ENCODE measurements around the gene CLDN1.

The CLDN1 gene

DNA sequence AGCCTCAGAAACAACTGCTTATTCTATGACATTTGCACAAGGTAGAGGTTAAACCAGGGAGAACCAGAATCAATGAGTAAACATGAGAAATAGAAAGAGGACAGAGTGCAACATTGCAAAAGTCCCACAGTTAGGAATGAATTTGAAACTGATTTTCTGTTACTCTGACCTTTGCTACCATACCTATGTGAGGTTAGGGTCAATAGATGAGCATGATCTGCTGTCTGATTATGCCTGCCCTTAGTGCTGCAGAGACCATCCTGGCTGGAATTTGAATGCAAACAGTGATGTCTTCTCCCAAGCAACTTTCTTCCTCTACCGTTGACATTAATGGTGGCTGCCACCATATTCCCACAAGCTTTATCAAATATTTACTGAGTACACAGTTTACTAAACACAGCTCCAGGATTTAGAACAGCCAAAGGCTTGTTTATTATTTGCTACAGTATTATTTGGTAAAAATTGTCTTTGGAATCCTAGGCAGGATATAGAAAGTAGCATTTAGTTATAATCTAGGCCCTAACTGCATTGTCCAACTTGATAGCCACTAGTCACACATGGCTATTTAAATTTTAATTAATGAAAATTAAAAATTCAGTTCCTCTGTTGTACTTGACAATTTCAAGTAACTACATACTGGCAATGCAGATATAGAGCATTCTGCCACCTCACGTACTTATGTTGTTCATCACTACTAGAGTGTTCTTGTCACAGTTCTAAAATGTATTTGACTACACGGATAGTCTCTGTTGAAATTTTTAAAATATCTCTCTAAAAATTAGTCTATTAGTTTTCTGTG, 8.9 kb upstream of the CLDN1 start:
- DNase-seq: no peak

DNA sequence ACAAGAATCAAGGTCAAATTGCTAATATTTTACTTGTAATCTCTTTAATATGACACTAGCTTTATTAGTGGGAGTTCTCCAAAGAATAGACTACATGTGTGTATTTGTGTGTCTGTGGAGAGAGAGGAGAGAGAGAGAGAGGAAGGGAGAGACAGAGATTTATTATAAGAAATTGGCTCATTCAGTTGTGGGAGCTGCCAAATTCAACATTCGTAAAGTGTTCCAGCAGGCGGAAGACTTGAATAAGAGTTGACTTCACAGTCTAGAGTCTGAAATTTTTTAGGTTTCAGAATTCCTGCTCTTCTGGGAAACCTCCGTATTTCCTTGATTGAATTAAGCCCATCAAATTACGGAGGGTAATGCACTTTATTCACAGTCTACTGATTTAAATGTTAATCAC, 4.7 kb upstream of the CLDN1 start:
- no peak for DNase-seq

DNA sequence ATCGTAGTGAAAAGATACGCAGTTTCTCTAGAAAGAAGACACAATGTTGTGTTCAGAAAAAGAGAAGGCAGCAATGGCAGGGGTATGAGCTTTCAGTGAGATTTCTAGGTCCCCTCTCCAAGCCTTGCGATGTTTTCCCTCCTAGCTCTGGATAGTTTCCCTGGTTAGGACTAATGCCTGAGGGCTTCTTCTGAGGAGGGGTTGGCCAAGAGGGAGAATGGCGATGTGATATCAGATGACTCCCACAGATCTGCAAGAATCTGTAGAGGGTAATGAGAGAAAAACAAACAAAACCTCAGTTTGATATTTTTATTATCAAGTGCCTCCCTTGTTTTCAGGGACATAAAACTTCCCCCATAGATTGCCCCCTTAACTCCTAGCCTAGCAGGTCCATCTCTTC, 4.1 kb upstream of the CLDN1 start:
- no peak for DNase-seq

DNA sequence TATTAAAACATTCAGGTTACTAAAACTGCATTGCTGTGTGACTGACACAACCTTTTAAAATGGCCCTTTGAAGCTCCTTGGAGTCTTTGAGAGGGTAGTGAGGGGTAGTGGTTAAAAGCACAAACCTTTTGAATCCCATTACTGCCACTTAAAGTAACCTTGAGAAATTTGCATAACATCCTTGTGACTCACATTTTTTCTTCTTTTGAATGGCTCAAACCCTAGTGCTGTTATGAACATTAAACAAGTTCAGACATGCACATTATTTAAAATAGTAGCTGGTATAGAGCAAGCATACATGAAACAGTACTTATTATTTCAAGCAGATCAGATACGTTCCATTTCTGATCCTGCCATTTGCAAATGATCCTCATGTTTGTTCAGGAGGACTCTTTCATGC, 3.7 kb upstream of the CLDN1 start:
- DNase-seq: no peak

DNA sequence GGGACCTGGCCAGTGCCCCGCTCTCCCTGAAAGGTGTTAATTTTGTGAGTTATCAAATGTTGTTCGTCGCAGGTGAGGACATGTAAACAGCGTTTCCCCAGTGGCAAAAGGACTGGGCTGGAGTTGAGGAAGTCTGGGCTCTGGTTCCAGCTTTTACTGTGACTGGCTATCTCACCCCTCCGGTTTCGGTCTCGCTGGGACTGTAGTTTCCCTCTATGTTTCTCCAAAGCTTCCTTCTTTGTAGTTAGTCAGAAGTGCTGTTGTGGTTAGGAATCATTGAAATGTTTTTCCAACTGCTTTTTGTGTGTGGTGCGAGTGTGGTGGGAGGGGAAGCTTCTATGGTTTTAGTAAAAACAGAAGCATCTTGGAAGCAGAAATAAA, 990 bp upstream of the CLDN1 start:
- DNase-seq: no peak

DNA sequence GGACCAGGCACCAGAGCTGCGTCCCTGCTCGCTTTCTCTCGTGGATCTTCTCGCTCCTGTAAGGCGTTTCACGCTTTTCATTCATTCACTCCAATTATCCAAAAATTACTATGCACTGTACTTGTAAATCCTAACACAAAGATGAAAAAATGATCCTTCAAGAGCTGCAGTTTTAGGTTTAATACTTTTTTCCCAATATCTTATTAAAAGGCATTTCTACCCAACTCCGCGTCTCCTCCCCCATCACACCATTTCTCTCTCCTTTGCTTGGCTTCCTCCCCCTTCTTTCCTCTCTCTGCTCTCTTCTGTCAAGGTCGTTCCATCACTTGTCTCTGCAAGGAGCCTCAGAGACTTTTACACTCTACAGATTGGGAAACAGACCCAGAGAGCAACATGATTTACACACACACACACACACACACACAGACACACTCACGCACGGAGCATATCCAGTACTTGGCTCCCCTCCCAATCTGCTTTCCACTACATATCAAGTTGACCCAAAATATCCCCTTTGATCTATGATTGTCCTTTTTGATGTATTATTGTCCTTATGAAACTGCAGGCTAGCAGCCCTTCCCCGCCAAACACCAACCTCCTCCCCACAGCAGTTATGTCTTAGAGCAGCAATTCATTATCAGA, 479 bp upstream of the CLDN1 start:
- DNase-seq: no peak

DNA sequence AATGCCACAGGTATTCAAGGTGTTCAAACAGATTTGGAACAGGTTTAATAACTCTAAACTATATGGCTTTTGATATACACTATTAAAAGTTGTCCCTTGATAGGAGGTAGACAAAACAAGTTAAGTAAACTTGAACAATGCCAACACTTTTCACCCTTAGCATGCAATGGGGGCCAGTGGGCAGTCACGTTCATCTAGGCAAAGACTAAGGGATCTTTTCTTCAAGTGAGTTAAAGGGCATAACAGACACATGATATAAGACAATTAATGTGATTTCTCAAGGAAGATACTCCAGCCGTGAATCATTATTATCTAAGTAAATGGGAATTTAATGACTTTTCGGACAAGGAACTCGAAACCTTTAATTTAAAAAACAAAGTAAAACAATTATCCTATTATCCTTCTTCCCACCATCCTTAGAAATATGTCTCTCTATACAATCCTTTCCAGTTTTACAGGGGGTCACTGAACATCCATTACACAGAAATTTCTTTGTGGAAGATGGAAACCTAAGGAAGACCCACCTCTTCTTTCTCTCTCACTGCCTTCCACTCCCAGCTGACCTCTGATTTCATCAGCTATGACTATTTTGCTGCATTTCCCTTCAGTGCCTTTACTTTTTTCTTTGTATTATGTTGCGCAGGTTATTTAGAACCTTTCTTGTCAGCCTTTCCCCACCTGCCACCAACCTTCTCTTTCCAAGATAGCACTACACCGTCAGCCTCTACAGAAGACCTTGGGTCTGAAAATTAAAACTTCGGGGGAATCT, 1.5 kb downstream of the CLDN1 start:
- DNase-seq: no peak

DNA sequence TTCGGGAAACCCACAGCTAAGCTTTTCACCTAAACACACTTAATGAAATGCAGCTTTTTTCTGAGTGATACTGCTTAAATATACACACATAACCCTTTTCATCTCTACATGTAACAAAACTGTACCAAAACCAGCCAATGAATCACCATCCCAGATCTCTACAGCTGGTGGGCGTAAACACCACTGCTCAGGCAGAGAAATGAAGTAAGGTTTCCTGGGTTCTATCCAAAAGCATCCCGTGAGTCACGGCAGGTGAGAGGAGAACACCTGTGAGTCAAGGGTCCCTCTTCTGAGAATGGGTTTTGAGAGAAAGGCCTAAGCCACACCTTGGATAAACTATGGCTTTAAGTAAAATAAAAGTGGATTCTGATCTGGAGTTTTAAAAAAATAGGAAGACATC, 2.6 kb downstream of the CLDN1 start:
- DNase-seq: no peak

DNA sequence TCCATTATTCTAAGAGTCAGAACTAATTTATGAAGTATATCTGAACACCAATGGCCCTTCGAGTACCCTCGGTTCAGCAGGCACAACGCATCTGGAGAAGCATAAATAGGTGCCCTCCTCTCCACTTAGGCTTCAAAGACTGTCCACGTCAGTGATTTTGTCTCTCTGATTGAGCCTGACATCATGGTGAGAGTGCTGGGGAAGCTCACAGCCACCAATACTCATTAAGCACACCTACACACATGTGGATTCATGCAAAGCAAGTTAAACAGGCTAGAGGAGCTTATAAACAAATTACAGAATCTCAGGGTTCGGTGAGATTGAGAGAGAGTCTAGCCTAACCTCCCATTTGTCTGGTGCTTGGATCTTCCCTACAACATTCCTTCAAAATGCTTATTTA, 3.6 kb downstream of the CLDN1 start:
- no peak for DNase-seq

DNA sequence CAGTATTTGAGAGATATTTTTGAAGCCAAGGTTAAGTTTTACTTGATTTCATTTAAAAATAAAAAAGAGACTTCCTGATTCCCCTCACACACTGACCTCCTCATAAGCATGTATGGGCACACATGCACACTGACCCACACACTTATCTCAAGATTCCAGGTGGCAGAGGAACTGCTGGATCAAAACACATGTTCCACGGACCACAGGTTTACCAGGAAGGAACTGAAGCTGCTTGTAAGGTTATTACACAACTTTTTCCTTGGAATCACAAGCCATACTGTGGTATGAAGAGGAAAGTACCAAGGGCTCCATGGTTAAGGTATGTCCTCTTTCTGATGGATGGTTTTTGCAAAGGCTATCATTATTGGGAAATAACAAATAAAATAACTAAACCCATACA, 7.5 kb downstream of the CLDN1 start:
- no peak for DNase-seq

DNA sequence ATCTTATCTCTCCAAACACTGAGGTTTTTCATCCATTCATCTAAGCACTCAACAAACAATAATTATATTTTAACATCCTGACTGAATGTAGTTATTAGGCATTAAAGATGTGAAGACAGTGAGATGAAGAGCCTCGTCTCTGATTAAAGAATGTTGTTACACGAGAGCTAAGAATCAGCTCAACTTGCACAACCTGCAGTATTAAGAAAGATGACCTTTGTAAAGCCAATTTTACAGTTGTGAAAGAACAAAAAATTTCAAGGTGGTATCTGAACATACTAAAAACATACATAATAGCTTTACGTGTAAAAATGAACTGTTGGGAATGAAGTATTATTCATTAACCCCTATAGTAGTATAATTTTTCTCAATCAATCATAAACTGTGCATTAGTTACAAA, 12.8 kb downstream of the CLDN1 start:
- DNase-seq: no peak

DNA sequence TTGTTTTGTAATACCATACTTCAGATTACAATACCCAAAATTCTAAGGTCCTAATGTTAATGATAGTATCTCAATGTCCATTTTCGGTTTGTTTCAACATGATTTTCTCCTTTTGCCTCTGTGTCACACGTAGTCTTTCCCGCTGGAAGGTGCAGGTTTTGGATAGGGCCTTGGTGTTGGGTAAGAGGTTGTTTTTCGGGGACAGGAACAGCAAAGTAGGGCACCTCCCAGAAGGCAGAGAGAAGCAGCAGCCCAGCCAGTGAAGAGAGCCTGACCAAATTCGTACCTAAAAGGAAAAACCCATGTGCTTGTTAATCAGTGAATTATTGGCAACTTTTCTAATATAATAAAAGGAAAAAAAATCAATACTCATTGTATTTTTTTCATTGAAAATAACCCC, 14.1 kb downstream of the CLDN1 start:
- no peak for DNase-seq

DNA sequence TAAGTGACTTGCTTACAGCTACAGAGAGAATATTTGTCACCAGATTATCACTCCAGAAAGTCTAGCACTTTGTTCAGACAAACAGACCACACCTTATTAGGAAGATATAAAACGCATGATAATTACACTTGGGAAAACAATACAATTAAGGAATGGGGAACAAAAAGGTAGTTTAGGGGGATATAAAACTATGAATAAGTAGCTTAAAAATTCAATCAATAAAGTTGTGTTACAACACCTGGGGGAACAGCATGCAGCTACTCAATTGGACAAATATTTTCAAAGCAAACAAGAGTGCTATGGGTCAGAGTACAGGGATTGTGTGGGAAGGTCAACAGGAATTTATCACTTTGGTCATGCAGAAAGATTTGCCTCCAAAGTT, 15.1 kb downstream of the CLDN1 start:
- DNase-seq: no peak

DNA sequence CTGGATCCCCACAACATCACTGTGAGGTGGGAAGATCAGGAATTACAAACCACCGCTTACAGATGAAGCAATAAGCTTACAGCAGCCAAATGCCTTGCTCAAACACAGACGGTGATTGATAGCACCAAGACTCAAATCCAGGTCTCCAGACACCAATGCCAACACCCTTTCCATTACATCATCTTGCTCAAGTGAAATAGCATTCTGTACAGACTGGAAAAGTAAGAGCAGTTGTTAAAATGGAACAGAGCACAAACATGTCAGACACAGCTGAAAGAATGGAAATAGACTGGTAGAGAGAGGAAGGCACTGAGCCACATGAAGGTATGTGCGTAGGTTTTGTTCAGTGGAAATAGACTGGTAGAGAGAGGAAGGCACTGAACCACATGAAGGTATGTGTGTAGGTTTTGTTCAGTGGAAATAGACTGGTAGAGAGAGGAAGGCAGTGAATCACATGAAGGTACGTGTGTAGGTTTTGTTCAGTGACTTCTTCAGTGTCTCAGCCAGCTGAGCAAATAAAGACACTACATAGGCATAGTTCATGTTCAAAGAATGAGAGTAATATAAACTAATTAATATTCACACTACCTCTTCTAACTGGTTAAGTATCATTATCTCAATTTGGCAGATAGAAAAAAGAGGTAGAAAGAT, 15.6 kb downstream of the CLDN1 start:
- no peak for DNase-seq

DNA sequence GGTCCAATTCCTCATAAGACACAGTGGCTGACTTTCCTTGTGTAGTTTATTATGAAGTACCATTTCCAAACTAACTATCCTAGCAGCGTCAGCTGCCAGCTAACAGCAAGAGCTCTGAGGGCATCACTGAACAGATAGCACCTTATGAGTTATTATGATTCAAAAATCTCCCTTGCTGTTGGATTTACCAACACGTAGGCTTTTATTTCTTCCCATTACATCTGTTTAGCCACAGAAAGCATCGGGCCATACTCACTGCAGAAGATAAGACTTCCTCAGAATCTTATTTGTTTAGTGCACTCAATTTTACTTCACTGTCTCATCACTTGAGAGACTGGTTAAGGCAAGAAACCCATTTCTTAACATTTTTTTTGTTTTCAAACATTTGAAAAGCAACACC, 16.2 kb downstream of the CLDN1 start:
- no peak for DNase-seq

DNA sequence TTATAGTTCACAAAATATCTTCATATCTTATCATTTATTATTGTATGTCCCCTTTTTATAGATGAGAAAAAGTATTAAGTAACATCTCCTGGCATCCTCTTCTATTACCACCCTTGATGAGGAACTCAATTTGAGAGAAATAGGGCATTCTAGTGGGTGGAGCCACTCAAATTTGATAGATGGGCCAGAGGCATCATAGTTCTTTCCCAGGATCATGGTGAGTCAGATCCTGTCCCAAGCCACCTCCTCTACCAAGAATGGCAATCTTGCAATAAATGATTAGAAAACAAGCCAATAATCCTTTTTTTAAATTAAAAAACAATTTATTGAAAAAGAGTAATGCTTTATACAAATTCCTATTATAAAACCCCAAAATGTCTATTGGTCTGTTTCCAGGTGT, 16.8 kb downstream of the CLDN1 start:
- no peak for DNase-seq

DNA sequence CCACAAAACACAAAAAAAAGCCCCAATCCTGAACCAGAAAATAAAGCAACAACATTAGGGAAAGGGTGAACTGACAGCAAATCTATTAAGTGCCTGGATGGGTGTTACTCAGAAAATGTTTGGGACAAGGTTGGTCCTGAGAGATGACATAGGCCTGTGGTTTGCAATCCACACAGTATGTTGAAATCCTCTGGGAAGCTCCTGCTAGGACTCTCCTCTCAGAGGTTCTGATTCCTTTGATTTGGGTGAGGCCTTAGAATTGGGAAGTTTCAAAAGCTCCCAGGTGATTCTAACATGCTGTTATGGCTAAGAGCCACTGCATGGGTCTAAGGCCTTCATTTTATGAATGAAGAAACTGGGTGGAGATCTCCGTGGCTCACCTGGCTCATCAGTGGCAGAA, 18.4 kb downstream of the CLDN1 start:
- DNase-seq: no peak

DNA sequence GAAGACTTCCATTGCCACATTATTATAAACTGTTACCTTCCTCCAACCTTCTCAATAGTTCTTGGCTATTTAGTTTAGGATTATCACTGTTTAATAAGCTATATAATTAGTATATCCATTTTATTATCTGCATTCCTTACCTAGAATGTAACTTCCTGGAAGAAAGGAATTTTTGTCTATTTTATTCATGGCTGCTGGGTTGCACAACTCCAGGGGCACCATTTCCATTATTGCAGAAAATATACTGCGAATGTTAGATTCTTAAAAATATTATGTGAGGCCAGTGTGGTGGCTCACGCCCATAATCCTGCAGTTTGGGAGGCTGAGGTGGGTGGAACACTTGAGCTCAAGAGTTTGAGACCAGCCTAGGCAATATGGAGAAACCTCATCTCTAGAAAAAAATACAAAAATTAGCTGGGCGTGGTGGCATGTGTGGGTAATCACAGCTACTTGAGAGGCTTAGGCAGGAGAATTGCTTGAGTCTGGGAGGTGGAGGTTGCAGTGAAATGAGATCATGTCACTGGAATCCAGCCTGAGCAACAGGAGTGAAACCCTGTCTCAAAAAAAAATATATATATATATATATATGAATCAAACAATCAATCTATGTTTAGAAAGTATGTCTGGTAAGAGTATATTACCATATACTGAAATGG, 19.9 kb downstream of the CLDN1 start:
- DNase-seq: no peak

DNA sequence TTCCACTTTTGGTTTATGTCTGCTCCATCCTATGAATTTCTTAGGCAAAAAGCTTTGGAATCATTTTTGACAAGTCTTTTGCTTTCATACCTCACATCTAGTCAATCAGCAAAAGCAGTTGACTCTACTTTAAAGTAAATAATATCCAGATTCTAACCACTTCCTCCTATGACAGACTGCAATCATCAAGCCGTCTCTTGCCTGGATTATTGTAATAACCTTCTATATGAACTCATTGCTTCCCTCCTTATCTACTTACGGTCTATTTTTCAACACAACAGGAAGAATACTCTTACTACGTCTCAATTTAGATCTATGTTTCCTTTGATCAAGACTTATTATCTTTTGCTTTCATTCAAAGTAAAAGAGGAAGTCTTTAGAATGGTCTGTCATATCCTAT, 20.7 kb downstream of the CLDN1 start:
- DNase-seq: no peak

DNA sequence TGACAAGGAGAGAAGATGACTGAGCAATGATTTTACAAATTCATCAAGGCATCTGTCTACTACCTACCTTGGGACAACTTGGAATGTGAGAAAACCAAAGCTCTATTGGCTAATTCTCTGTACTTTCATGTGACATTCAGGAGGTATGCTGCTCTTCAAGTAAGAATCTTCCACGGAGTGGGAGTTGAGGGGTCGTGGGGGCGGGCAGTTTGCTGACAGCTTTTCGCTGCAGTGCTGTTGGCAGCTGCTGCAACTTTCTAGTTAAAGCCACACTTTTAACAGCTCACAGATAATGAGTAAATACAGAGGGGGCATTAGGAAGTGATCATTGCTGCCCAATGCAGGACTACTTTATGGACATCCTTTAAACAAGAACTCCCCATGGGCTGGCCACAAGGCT, 22.3 kb downstream of the CLDN1 start:
- DNase-seq: no peak

DNA sequence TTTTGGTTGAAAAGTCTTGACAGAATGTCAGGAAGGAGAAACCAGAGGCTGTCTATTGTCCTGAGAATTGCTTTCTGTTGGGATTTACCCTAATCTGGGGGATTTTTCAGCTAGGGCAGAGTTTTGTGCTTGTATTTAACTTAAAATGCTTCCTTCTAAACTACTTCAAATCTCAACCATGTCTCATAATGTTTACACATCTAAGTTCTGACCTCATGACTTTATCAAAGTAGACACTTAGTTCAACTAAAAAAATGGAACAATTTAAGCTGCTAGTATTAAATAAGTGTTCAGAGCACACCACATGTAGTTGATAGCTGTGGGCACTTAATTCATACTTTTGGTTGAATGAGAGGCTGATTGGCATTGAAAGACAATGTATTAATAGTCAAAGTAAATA, 28.2 kb downstream of the CLDN1 start:
- no peak for DNase-seq

DNA sequence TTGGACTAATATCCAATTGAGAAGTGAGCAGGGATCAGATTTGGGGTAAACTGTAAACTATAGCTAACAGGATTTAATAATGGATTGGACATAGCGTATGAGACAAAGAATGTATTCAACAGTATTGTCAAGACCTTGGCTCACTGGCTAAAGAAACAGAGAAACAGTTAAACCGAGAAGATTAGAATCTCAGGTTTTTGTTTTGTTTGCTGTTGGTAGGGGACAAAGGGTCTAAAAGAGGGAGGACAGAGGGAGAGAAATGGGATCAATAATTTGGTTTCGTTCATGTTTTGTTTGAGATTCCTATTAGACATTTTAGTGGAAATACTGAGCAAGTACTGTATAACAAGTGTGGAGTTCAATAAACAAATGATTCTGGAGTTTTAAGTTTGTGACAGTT, 28.6 kb downstream of the CLDN1 start:
- no peak for DNase-seq

DNA sequence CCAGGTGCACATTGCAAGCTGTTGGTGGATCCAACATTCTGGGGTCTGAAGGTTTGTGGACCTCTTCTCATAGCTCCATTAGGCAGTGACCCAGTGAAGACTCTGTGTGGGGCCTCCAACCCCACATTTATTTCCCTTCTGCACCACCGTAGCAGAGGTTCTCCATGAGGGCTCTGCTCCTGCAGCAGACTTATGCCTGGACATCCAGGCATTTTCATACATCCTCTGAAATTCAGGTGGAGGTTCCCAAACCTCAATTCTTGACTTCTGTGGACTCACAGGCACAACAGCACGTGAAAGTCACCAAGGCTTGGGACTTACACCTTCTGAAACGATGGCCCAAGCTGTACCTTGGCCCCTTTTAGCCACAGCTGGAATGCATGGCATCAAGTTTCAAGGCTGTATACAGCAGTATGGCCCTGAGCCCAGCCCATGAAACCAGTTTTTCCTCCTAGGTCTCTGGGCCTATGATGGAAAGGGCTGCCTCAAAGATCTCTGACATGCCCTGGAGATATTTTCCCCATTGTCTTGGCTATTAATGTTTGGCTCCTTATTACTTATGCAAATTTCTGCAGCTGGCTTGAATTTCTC, 30.2 kb downstream of the CLDN1 start:
- no peak for DNase-seq

Data from GDM1 (cell line).